ENCODE results near the gene GOLGA8K.
"Not testable (repeated sequence)": the region's sequence is repeated elsewhere in the genome, so short reads cannot be mapped to it uniquely, and the experiment has no call there.

Gene GOLGA8K

GRCh38 chr15:32352748-32353147, 50.3 kb downstream of the GOLGA8K start:
- DNase-seq, result not testable (repeated sequence)

GRCh38 chr15:32350563-32351220, 52.4 kb downstream of the GOLGA8K start:
- not testable (repeated sequence) for DNase-seq

- DNase-seq, result not testable (repeated sequence)
Observed at GRCh38 chr15:32347037-32347436, 56.1 kb downstream of the GOLGA8K start.

GRCh38 chr15:32345978-32346547, 57.0 kb downstream of the GOLGA8K start:
- not testable (repeated sequence) for DNase-seq

GRCh38 chr15:32343921-32344320, 59.2 kb downstream of the GOLGA8K start:
- not testable (repeated sequence) for DNase-seq
